HL-60 (cell line): ENCODE results near the gene SPTSSA.

Experiments used
- GABPA ChIP-seq: IDR thresholded peaks from 2 replicates; pipeline ENCODE4 v1.6.1; 2012; ENCODE audit warnings: low read depth
- POLR2AphosphoS5 ChIP-seq: IDR thresholded peaks from 2 replicates; pipeline ENCODE4 v1.6.1; 2012; ENCODE audit warnings: low read depth
- SPI1 ChIP-seq: IDR thresholded peaks from 2 replicates; pipeline ENCODE4 v1.6.1; 2012; ENCODE audit warnings: low read depth, mild to moderate bottlenecking, borderline replicate concordance
- TF ChIP-seq, protein P1 (sequence below): IDR thresholded peaks from one replicate; pipeline ENCODE4 v1.5.1; 2011; ENCODE audit warnings: low read length, control low read depth, inconsistent platforms; ENCODE audit not compliant: insufficient read depth
- TF ChIP-seq, protein P2 (sequence below): IDR thresholded peaks from 2 replicates; pipeline ENCODE4 v1.6.1; 2012; ENCODE audit warnings: low read depth; ENCODE audit not compliant: insufficient replicate concordance

DNA sequence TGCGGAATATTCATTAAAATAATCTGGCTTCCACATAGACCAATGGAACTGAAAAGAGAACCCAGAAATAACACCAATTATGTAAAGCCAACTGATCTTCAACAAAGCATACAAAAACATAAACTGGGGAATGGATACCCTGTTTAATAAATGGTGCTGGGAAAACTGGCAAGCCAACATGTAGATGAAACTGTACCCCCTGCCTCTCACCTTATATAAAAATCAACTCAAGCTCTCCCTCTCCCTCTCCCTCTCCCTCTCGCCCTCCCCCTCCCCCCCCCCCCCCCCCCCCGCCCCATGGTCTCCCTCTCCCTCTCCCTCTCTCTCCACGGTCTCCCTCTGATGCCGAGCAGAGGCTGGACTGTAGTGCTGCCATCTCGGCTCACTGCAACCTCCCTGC, 13.1 kb upstream of the SPTSSA start:
- TF ChIP-seq, protein P1, sequence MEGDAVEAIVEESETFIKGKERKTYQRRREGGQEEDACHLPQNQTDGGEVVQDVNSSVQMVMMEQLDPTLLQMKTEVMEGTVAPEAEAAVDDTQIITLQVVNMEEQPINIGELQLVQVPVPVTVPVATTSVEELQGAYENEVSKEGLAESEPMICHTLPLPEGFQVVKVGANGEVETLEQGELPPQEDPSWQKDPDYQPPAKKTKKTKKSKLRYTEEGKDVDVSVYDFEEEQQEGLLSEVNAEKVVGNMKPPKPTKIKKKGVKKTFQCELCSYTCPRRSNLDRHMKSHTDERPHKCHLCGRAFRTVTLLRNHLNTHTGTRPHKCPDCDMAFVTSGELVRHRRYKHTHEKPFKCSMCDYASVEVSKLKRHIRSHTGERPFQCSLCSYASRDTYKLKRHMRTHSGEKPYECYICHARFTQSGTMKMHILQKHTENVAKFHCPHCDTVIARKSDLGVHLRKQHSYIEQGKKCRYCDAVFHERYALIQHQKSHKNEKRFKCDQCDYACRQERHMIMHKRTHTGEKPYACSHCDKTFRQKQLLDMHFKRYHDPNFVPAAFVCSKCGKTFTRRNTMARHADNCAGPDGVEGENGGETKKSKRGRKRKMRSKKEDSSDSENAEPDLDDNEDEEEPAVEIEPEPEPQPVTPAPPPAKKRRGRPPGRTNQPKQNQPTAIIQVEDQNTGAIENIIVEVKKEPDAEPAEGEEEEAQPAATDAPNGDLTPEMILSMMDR, result no peak
- TF ChIP-seq SPI1 (no peak), POLR2AphosphoS5 (no peak), GABPA (no peak)
- TF ChIP-seq, protein P2, sequence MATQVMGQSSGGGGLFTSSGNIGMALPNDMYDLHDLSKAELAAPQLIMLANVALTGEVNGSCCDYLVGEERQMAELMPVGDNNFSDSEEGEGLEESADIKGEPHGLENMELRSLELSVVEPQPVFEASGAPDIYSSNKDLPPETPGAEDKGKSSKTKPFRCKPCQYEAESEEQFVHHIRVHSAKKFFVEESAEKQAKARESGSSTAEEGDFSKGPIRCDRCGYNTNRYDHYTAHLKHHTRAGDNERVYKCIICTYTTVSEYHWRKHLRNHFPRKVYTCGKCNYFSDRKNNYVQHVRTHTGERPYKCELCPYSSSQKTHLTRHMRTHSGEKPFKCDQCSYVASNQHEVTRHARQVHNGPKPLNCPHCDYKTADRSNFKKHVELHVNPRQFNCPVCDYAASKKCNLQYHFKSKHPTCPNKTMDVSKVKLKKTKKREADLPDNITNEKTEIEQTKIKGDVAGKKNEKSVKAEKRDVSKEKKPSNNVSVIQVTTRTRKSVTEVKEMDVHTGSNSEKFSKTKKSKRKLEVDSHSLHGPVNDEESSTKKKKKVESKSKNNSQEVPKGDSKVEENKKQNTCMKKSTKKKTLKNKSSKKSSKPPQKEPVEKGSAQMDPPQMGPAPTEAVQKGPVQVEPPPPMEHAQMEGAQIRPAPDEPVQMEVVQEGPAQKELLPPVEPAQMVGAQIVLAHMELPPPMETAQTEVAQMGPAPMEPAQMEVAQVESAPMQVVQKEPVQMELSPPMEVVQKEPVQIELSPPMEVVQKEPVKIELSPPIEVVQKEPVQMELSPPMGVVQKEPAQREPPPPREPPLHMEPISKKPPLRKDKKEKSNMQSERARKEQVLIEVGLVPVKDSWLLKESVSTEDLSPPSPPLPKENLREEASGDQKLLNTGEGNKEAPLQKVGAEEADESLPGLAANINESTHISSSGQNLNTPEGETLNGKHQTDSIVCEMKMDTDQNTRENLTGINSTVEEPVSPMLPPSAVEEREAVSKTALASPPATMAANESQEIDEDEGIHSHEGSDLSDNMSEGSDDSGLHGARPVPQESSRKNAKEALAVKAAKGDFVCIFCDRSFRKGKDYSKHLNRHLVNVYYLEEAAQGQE, result no peak
